GM23338 (cell line): ENCODE data around the gene UBXN2A. TPM values are rescaled to one million over a fixed set of nuclear protein-coding genes. Genes with fewer than 3 reads are reported as not detected.

Experiments
- ATAC-seq: fragments of 200-7000 bp; cut with Tn5 transposase; 3 replicates; pipeline ENCODE4 v1.9.1; 2020
- DNase-seq: peaks from one replicate; pipeline ENCODE4 v3.0.0-alpha.2; 2015; ENCODE audit warnings: low spot score
- H2AFZ ChIP-seq: fragments of 200-600 bp; sonication (generic); 2 replicates; pipeline ENCODE4 v1.8.0; 2016; ENCODE audit warnings: antibody characterized with exemption, mild to moderate bottlenecking, moderate library complexity
- H3F3A ChIP-seq: fragments of 200-600 bp; sonication (generic); replicated peaks from 2 replicates; pipeline ENCODE4 v1.8.0; 2017; ENCODE audit warnings: antibody characterized with exemption, mixed run types, low read depth
- H3K27ac ChIP-seq: fragments of 200-600 bp; sonication (generic); 2 replicates; pipeline ENCODE4 v1.6.1; 2016; ENCODE audit warnings: low read depth
- H3K27me3 ChIP-seq: fragments of 200-600 bp; sonication (generic); 2 replicates; pipeline ENCODE4 v1.8.0; 2016; ENCODE audit warnings: mild to moderate bottlenecking, mixed run types, moderate library complexity; ENCODE audit not compliant: insufficient read depth
- H3K36me3 ChIP-seq: fragments of 200-600 bp; sonication (generic); 2 replicates; pipeline ENCODE4 v1.8.0; 2016; ENCODE audit warnings: mild to moderate bottlenecking; ENCODE audit not compliant: insufficient read depth
- H3K4me1 ChIP-seq: fragments of 200-600 bp; sonication (generic); 2 replicates; pipeline ENCODE4 v1.8.0; 2016; ENCODE audit warnings: mild to moderate bottlenecking, moderate library complexity; ENCODE audit not compliant: insufficient read depth
- H3K4me2 ChIP-seq: fragments of 200-600 bp; sonication (generic); 2 replicates; pipeline ENCODE4 v1.7.1; 2017; ENCODE audit warnings: mixed run types
- H3K4me3 ChIP-seq: fragments of 200-600 bp; sonication (generic); 2 replicates; pipeline ENCODE4 v1.6.1; 2016; ENCODE audit warnings: mixed run types
- H3K79me2 ChIP-seq: fragments of 200-600 bp; sonication (generic); replicated peaks from 2 replicates; pipeline ENCODE4 v1.8.0; 2017; ENCODE audit warnings: mild to moderate bottlenecking; ENCODE audit not compliant: insufficient read depth
- H3K9me2 ChIP-seq: fragments of 200-600 bp; sonication (generic); 2 replicates; pipeline ENCODE4 v1.8.0; 2017; ENCODE audit not compliant: insufficient read depth
- H4K20me1 ChIP-seq: fragments of 200-600 bp; sonication (generic); replicated peaks from 2 replicates; pipeline ENCODE4 v1.8.0; 2017; ENCODE audit warnings: mild to moderate bottlenecking; ENCODE audit not compliant: insufficient read depth
- H3K27ac Mint-ChIP-seq: 2 replicates; pipeline ENCODE4 v1.8.0; 2020; ENCODE audit warnings: inconsistent platforms, mild to moderate bottlenecking, moderate library complexity, mixed read lengths
- H3K27me3 Mint-ChIP-seq: 3 replicates; pipeline ENCODE4 v1.8.0; 2022; ENCODE audit warnings: low read depth, mild to moderate bottlenecking, moderate library complexity, mixed read lengths, inconsistent platforms; ENCODE audit not compliant: insufficient read depth, poor library complexity
- H3K36me3 Mint-ChIP-seq: 3 replicates; pipeline ENCODE4 v1.8.0; 2021; ENCODE audit warnings: low read depth, mild to moderate bottlenecking, inconsistent platforms, moderate library complexity, mixed read lengths
- H3K4me1 Mint-ChIP-seq: 3 replicates; pipeline ENCODE4 v1.8.0; 2020; ENCODE audit warnings: mild to moderate bottlenecking, inconsistent platforms, mixed read lengths
- H3K4me3 Mint-ChIP-seq: 3 replicates; pipeline ENCODE4 v1.8.0; 2021; ENCODE audit warnings: moderate library complexity, mild to moderate bottlenecking, inconsistent platforms, mixed read lengths
- H3K9me3 Mint-ChIP-seq: 3 replicates; pipeline ENCODE4 v1.8.0; 2020; ENCODE audit warnings: moderate library complexity, mild to moderate bottlenecking, inconsistent platforms, mixed read lengths
- CREB1 ChIP-seq: fragments of 250-450 bp; sonication (Bioruptor Pico); IDR thresholded peaks from 2 replicates; pipeline ENCODE4 v1.5.0; 2020; ENCODE audit warnings: low read depth, mild to moderate bottlenecking, moderate library complexity
- CTCF ChIP-seq, 2 experiments: fragments of 200-600 bp in 1 of 2; sonication (generic) in 1 of 2; conservative IDR thresholded peaks; 2 replicates each; pipeline versions ENCODE4 v1.5.1 to v1.6.1; 2016 to 2017; ENCODE audit warnings: antibody characterized with exemption in 2 of 2, low read depth in 2 of 2, mild to moderate bottlenecking in 2 of 2, moderate library complexity in 1 of 2
- ETS1 ChIP-seq: IDR thresholded peaks from 2 replicates; pipeline ENCODE4 v1.6.1; 2016; ENCODE audit warnings: antibody characterized with exemption
- EZH2 ChIP-seq: fragments of 200-600 bp; sonication (generic); IDR thresholded peaks from one replicate; pipeline ENCODE4 v1.8.0; 2017; ENCODE audit warnings: antibody characterized with exemption, mild to moderate bottlenecking, low read depth; ENCODE audit not compliant: unreplicated experiment
- EZH2phosphoT487 ChIP-seq: fragments of 200-600 bp; sonication (generic); IDR thresholded peaks from one replicate; pipeline ENCODE4 v1.8.1; 2018; ENCODE audit warnings: antibody characterized with exemption; ENCODE audit not compliant: unreplicated experiment
- JUNB ChIP-seq: IDR thresholded peaks from one replicate; pipeline ENCODE4 v1.6.1; 2016; ENCODE audit warnings: antibody characterized with exemption; ENCODE audit not compliant: unreplicated experiment
- NANOG ChIP-seq: IDR thresholded peaks from 2 replicates; pipeline ENCODE4 v1.6.1; 2016; ENCODE audit warnings: antibody characterized with exemption, borderline replicate concordance
- POLR2AphosphoS5 ChIP-seq: IDR thresholded peaks from 2 replicates; pipeline ENCODE4 v1.6.1; 2016; ENCODE audit warnings: antibody characterized with exemption, low read depth
- REST ChIP-seq: IDR thresholded peaks from one replicate; pipeline ENCODE4 v1.6.1; 2018; ENCODE audit warnings: antibody characterized with exemption; ENCODE audit not compliant: unreplicated experiment
- STAT1 ChIP-seq: IDR thresholded peaks from one replicate; pipeline ENCODE4 v1.6.1; 2016; ENCODE audit warnings: antibody characterized with exemption; ENCODE audit not compliant: unreplicated experiment
- ZNF114 ChIP-seq: fragments of 250-450 bp; sonication (Bioruptor Pico); IDR thresholded peaks from 2 replicates; pipeline ENCODE4 v1.5.0; 2020; ENCODE audit warnings: mild to moderate bottlenecking, moderate library complexity
- ZNF331 ChIP-seq: fragments of 250-450 bp; sonication (Bioruptor Pico); IDR thresholded peaks from 2 replicates; pipeline ENCODE4 v1.5.0; 2020; ENCODE audit warnings: low read depth, mild to moderate bottlenecking, moderate library complexity
- ZNF462 ChIP-seq: fragments of 250-450 bp; sonication (Bioruptor Pico); IDR thresholded peaks from 2 replicates; pipeline ENCODE4 v1.5.0; 2020; ENCODE audit warnings: mild to moderate bottlenecking, moderate library complexity
- polyA plus RNA-seq: library from polyadenylated mRNA; unstranded; fragments of >200 nt; fragmentation: Nextera tagmentation; extraction: Ambion mirVana; gene quantifications from 2 replicates; pipeline ENCODE4 v1.2.1, GENCODE V29; 2016
- total RNA-seq: library from RNA; depleted of rRNA; stranded (reverse); fragments of >200 nt; shearing (Covaris generic); gene quantifications from 2 replicates; pipeline ENCODE4 v1.2.3, GENCODE V29; 2014

UBXN2A gene
- total and polyA plus RNA-seq, 2 experiments from 2014 or later, result 11.5 to 12.1 TPM

- DNase-seq, result no peak
Measured at GRCh38 chr2:24045511-24046508, 105.5 kb downstream of the UBXN2A start.

More at GRCh38 chr2:24045511-24046508, 105.5 kb downstream of the UBXN2A start:
- Mint-ChIP-seq H3K9me3 (no peaks in the 10 kb centered on the region), H3K4me3 (peak overlapping the region; percentile 96), H3K27me3 (peaks cover 8% of the 10 kb centered on the region), H3K27ac (no peak overlapping the region), H3K36me3 (peaks cover 7% of the 10 kb centered on the region), H3K4me1 (peaks cover 22% of the 10 kb centered on the region)
- peaks cover 20% of the 10 kb centered on the region; the same call in 1 of the 2 replicates for H3F3A ChIP-seq
- peak overlapping the region; percentile 88 for H3K4me2 ChIP-seq
- TF ChIP-seq ETS1 (no peak), NANOG (no peak), ZNF462 (no peak), ZNF114 (CRISPR knock-in tag) (no peak), ZNF331 (no peak), CTCF (conservative IDR thresholded peaks at IDR 0.05; ENCODE audit: low read depth in 2 of 2) (no peak), CREB1 (CRISPR knock-in tag) (no peak), JUNB (no peak), EZH2phosphoT487 (no peak), STAT1 (no peak), REST (no peak), POLR2AphosphoS5 (no peak), EZH2 (no peak)
- peaks cover 66% of the 10 kb centered on the region for H3K79me2 ChIP-seq
- H2AFZ ChIP-seq, result no peak overlapping the region
- H4K20me1 ChIP-seq, result no peaks in the 10 kb centered on the region; the same call in none of the 2 replicates
- H3K4me1 ChIP-seq, result peaks cover 28% of the 10 kb centered on the region
- no peaks in the 10 kb centered on the region for H3K36me3 ChIP-seq
- ATAC-seq, result no peak
- H3K9me2 ChIP-seq, result no peaks in the 10 kb centered on the region
- H3K27me3 ChIP-seq, result no peaks in the 10 kb centered on the region
- no peak overlapping the region for H3K27ac ChIP-seq
- peak overlapping the region; percentile 64 for H3K4me3 ChIP-seq
